WTC11 (cell line): Measurements from ENCODE around the gene NIP7. TPM values are rescaled to one million over a fixed set of nuclear protein-coding genes. Genes with fewer than 3 reads are reported as not detected.

Experiments
- ARID4B ChIP-seq: sonication (generic); formaldehyde crosslinking; IDR thresholded peaks from 2 replicates; pipeline ENCODE4 v1.8.0; 2023; ENCODE audit warnings: missing genetic modification reagents, mild to moderate bottlenecking, borderline replicate concordance
- ATF2 ChIP-seq: sonication (generic); formaldehyde crosslinking; IDR thresholded peaks from 2 replicates; pipeline ENCODE4 v1.8.1; 2022; ENCODE audit warnings: low read depth, missing genetic modification reagents, borderline replicate concordance
- ATF3 ChIP-seq: sonication (generic); formaldehyde crosslinking; conservative IDR thresholded peaks from 2 replicates; pipeline ENCODE4 v1.8.1; 2022; ENCODE audit warnings: mild to moderate bottlenecking, missing genetic modification reagents
- CREB1 ChIP-seq: sonication (generic); formaldehyde crosslinking; IDR thresholded peaks from 2 replicates; pipeline ENCODE4 v1.8.0; 2023; ENCODE audit warnings: mild to moderate bottlenecking, missing genetic modification reagents
- ERG ChIP-seq: fragments of 250-450 bp; sonication (Bioruptor Pico); IDR thresholded peaks from 2 replicates; pipeline ENCODE4 v1.8.0; 2021; ENCODE audit warnings: mild to moderate bottlenecking
- ESRRA ChIP-seq: sonication (generic); formaldehyde crosslinking; IDR thresholded peaks from 2 replicates; pipeline ENCODE4 v1.8.1; 2022; ENCODE audit warnings: mild to moderate bottlenecking, missing genetic modification reagents, borderline replicate concordance
- FOXK1 ChIP-seq: sonication (generic); formaldehyde crosslinking; IDR thresholded peaks from 2 replicates; pipeline ENCODE4 v1.8.0; 2022; ENCODE audit warnings: mild to moderate bottlenecking, moderate library complexity, missing genetic modification reagents
- FOXP1 ChIP-seq: sonication (generic); formaldehyde crosslinking; IDR thresholded peaks from 2 replicates; pipeline ENCODE4 v1.8.0; 2022; ENCODE audit warnings: missing genetic modification reagents, mild to moderate bottlenecking, moderate library complexity, borderline replicate concordance
- FOXP4 ChIP-seq: sonication (generic); formaldehyde crosslinking; IDR thresholded peaks from 2 replicates; pipeline ENCODE4 v1.8.0; 2022; ENCODE audit warnings: mild to moderate bottlenecking, missing genetic modification reagents
- MYBL2 ChIP-seq: sonication (generic); formaldehyde crosslinking; IDR thresholded peaks from 2 replicates; pipeline ENCODE4 v1.8.1; 2023; ENCODE audit warnings: mild to moderate bottlenecking, moderate library complexity, missing genetic modification reagents
- RORB ChIP-seq: fragments of 250-450 bp; sonication (Bioruptor Pico); IDR thresholded peaks from 2 replicates; pipeline ENCODE4 v1.9.0; 2021; ENCODE audit warnings: mild to moderate bottlenecking
- SMAD4 ChIP-seq: sonication (generic); formaldehyde crosslinking; IDR thresholded peaks from 2 replicates; pipeline ENCODE4 v1.8.0; 2022; ENCODE audit warnings: mild to moderate bottlenecking, missing genetic modification reagents
- ZNF317 ChIP-seq: sonication (generic); formaldehyde crosslinking; IDR thresholded peaks from 2 replicates; pipeline ENCODE4 v1.8.1; 2023; ENCODE audit warnings: low read depth, mild to moderate bottlenecking, moderate library complexity, missing genetic modification reagents, borderline replicate concordance
- ZNF416 ChIP-seq: fragments of 250-450 bp; sonication (Bioruptor Pico); IDR thresholded peaks from 2 replicates; pipeline ENCODE4 v1.9.0; 2021; ENCODE audit warnings: mild to moderate bottlenecking, inconsistent platforms
- ZNF532 ChIP-seq: fragments of 250-450 bp; sonication (Bioruptor Pico); IDR thresholded peaks from 2 replicates; pipeline ENCODE4 v1.9.0; 2021; ENCODE audit warnings: mild to moderate bottlenecking, borderline replicate concordance
- total RNA-seq: library from RNA; stranded (reverse); gene quantifications from 3 replicates; pipeline ENCODE4 v1.2.3, GENCODE V29; 2021

The NIP7 gene
- total RNA-seq, 1 experiment from 2014 or later: 43.7 TPM

- TF ChIP-seq ARID4B (no peak), CREB1 (CRISPR knock-in tag) (peak; percentile 81; the same call in 1 of the 2 replicates), SMAD4 (CRISPR knock-in tag) (no peak), ZNF416 (CRISPR knock-in tag) (peak; percentile 90), FOXP1 (CRISPR knock-in tag) (0 out of 2 replicates have a peak, but pooled peaks have one; percentile 74), ERG (CRISPR knock-in tag) (no peak), RORB (CRISPR knock-in tag) (no peak), MYBL2 (CRISPR knock-in tag) (peak; percentile 50; the same call in 1 of the 2 replicates), FOXP4 (CRISPR knock-in tag) (peak; percentile 36; the same call in 1 of the 2 replicates), ZNF317 (CRISPR knock-in tag) (no peak; the same call in 1 of the 2 replicates), ATF2 (CRISPR knock-in tag) (no peak), ESRRA (peak; percentile 70; the same call in 1 of the 2 replicates), FOXK1 (peak; percentile 56), ATF3 (CRISPR knock-in tag) (no peak), ZNF532 (peak; percentile 31; the same call in 1 of the 2 replicates)
Measured at GRCh38 chr16:69330286-69331109, 9.1 kb upstream of the NIP7 start, which contains the start of gene PDF (continued).
